ENCODE data around the gene CFAP46.
"Not testable (repeated sequence)": the region's sequence is repeated elsewhere in the genome, so short reads cannot be mapped to it uniquely, and the experiment has no call there.

The CFAP46 gene

DNA sequence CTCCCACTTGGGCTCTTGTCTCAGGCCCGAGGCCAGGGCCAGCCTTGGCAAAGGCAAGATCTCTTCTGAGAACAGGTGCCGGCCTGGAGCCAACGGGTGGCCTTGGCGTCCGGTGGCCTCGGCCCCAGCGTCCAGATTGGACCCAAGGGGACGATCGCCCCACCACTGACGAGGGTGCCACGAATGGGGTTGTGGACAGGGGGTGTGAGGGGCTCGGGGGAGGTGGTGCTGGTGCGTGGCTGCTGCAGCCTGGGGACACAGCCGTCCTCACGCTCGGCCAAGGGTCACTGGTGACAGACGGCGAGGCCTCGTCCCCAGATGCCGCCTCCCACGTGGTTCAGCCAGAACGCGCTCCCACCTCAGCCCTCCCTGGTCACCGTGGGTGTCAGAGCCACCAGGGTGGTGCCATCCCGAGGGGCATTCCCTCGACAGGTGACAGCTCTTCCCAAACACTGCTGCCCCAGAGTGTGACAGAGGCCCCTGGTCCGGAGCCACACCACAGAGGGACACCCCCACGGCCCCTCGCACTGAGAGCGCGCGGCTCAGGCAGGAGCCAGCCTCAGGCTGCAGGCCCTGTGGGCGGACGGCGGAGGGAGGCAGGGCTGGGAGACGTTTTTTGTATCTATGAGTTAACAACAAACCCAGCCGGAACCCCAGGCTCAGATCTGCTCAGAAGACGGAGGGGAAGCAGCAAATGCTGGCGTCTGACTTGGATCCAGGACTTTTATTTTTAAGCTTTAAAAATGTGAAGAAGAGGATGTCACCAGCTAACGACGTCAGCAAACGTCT lies 18.5 kb upstream of the CFAP46 start:
- peaks cover 29% of the 10 kb centered on the region for H3K4me1 Mint-ChIP-seq
- H3K36me3 Mint-ChIP-seq (ENCODE audit: low read depth) = no peaks in the 10 kb centered on the region
- ATAC-seq (no peak), DNase-seq (no peak)
- H3K9me3 Mint-ChIP-seq = no peaks in the 10 kb centered on the region
- H3K4me3 Mint-ChIP-seq = no peak overlapping the region
- H3K27ac Mint-ChIP-seq = no peak overlapping the region
- peaks cover 23% of the 10 kb centered on the region for H3K27me3 Mint-ChIP-seq

- Mint-ChIP-seq H3K9me3 (no peaks in the 10 kb centered on the region), H3K27ac (no peak overlapping the region), H3K36me3 (ENCODE audit: low read depth) (no peaks in the 10 kb centered on the region), H3K4me3 (no peak overlapping the region), H3K4me1 (peaks cover 24% of the 10 kb centered on the region), H3K27me3 (peaks cover 18% of the 10 kb centered on the region)
- DNase-seq = no peak
- ATAC-seq = no peak
These were observed 17.7 kb upstream of the CFAP46 start for GRCh38 chr10:132960071-132960472.

GRCh38 chr10:132959559-132959961 lies 17.2 kb upstream of the CFAP46 start:
- Mint-ChIP-seq H3K27me3 (peaks cover 14% of the 10 kb centered on the region), H3K4me1 (peaks cover 22% of the 10 kb centered on the region), H3K4me3 (no peak overlapping the region), H3K27ac (no peak overlapping the region), H3K9me3 (no peaks in the 10 kb centered on the region), H3K36me3 (ENCODE audit: low read depth) (no peaks in the 10 kb centered on the region)
- no peak for DNase-seq
- no peak for ATAC-seq

DNA sequence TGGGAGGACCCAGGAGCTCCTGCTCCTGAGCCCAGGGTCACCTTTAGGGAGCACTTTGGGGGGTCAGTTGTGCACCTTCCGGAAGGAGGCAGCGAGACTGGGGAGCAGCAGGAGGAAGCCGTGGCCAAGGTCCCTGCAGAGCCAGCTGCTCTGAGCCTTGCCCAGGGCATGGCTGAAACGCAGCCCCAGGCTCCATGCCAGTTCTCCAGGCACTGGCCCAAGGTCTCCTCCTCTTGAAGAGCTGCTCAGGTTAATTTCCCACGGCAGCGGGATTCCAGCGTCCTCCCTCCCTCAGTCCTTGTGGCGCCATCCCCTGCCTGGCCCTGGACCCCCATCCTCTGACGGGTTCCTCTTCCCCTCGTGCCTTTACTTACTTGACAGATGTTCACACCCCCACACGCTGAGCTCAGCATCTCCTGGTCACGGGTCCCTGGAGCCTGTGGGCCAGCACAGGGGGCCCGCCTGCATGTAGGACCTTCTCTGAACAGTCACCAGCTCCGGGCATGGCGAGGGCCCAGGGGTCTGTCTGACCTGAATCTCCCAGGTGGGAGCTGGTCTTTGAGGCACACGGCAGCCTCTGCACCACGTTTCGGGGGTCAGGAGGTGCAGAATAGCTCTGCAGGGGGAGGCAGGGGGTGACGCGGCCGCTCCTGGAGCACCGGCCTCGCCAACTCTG lies 16.7 kb upstream of the CFAP46 start:
- peaks cover 13% of the 10 kb centered on the region for H3K27me3 Mint-ChIP-seq
- H3K9me3 Mint-ChIP-seq = no peaks in the 10 kb centered on the region
- no peak overlapping the region for H3K4me3 Mint-ChIP-seq
- H3K36me3 Mint-ChIP-seq (ENCODE audit: low read depth) = no peaks in the 10 kb centered on the region
- no peak for ATAC-seq
- peaks cover 22% of the 10 kb centered on the region for H3K4me1 Mint-ChIP-seq
- H3K27ac Mint-ChIP-seq = no peak overlapping the region
- DNase-seq = no peak

DNA sequence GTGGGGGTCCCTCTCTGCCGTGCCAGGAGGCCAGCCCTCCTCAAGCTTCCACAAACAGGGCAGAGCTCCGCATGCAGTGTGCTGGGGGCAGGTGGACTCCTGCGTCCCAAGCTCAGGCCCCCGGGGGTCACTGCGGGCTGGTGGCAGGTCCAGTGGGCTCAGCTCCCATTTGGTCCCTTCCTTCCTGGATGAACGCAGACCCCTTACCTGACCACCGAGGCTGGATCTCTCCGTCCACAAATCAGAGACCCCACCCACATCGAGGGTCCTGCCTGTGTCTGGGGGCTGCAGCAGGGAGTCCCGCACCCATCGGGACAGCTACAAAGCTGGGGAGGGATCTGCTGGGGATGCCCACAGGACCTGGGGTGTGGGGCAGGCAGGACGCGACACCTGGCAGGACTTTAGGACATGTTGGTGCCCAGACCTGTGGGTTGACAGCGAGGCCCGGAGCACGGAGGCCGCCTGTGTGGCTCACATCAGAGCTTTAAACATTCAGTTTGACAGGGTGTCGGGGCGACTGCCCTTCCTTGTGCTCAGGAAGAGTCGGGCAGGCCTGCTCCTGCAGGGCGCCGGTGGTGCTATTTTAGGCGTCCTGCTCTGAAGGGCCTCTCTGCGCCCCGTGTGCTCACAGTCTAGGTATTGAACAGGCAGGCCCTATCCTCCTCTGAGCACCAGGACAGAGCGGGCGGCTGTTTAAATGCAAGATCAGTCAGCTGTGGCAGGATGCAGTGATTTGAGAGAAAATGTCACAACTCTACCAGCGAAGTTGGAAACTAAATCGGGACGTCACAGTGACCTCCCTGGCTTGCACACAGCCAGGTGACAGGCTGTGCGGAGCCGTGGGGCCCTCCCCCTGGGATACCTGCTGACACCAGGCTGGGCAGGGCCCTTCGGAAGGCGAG lies 15.9 kb upstream of the CFAP46 start:
- Mint-ChIP-seq H3K4me1 (peaks cover 16% of the 10 kb centered on the region), H3K27ac (no peak overlapping the region), H3K9me3 (no peaks in the 10 kb centered on the region), H3K36me3 (ENCODE audit: low read depth) (no peaks in the 10 kb centered on the region), H3K4me3 (no peak overlapping the region), H3K27me3 (peaks cover 12% of the 10 kb centered on the region)
- ATAC-seq (no peak), DNase-seq (no peak)

GRCh38 chr10:132957131-132957530 lies 14.8 kb upstream of the CFAP46 start:
- Mint-ChIP-seq H3K4me1 (peaks cover 5% of the 10 kb centered on the region), H3K27me3 (peaks cover 11% of the 10 kb centered on the region), H3K36me3 (ENCODE audit: low read depth) (no peaks in the 10 kb centered on the region), H3K9me3 (no peaks in the 10 kb centered on the region), H3K4me3 (no peak overlapping the region), H3K27ac (no peak overlapping the region)
- DNase-seq (no peak), ATAC-seq (no peak)

DNA sequence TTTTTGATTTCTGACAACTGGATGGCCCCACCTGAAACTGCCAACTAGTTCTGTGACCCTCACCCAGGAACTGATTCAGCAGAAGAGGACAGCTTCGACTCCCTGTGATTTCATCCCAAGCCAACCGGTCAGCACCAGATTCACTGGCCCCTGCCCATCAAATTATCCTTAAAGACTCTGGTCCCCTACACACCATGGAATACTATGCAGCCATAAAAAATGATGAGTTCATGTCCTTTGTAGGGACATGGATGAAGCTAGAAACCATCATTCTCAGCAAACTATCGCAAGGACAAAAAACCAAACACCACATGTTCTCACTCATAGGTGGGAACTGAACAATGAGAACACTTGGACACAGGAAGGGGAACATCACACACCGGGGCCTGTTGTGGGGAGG lies 13.9 kb upstream of the CFAP46 start:
- H3K4me3 Mint-ChIP-seq; DNase-seq; H3K4me1 Mint-ChIP-seq; H3K27ac Mint-ChIP-seq; H3K9me3 Mint-ChIP-seq; ATAC-seq; H3K36me3 Mint-ChIP-seq (ENCODE audit: low read depth): not testable (repeated sequence)
- peaks cover 15% of the 10 kb centered on the region for H3K27me3 Mint-ChIP-seq

GRCh38 chr10:132955479-132955878 lies 13.1 kb upstream of the CFAP46 start:
- H3K4me3 Mint-ChIP-seq = no peak overlapping the region
- ATAC-seq (no peak), DNase-seq (no peak)
- no peaks in the 10 kb centered on the region for H3K36me3 Mint-ChIP-seq (ENCODE audit: low read depth)
- no peaks in the 10 kb centered on the region for H3K9me3 Mint-ChIP-seq
- peaks cover 18% of the 10 kb centered on the region for H3K27me3 Mint-ChIP-seq
- no peaks in the 10 kb centered on the region for H3K4me1 Mint-ChIP-seq
- H3K27ac Mint-ChIP-seq = no peak overlapping the region

- Mint-ChIP-seq H3K36me3 (ENCODE audit: low read depth) (no peaks in the 10 kb centered on the region), H3K9me3 (no peaks in the 10 kb centered on the region), H3K27ac (no peak overlapping the region), H3K27me3 (peaks cover 26% of the 10 kb centered on the region), H3K4me1 (no peaks in the 10 kb centered on the region), H3K4me3 (no peak overlapping the region)
- DNase-seq (no peak), ATAC-seq (no peak)
These were observed 11.1 kb upstream of the CFAP46 start for GRCh38 chr10:132953428-132953827.

DNA sequence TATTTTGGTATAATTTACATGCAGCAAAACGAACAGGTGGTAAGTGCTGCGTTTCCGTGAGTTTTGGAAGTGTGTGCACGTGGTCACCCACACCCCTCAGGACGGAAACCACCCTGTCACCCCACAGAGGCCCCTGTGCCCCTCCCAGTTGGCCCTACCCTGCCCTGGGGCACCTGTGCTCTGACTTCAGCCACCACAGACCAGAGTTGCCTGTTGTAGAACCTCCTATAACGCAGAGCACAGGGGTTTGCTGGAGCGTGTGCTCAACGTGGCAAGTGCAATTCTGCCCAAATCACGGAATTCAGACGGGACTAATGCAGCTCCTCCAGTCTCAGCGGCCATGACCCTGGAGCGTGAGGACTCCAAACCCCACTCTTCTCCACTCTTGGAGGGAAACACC lies 9.6 kb upstream of the CFAP46 start:
- no peak for ATAC-seq
- no peaks in the 10 kb centered on the region for H3K4me1 Mint-ChIP-seq
- H3K4me3 Mint-ChIP-seq = no peak overlapping the region
- no peak for DNase-seq
- H3K27ac Mint-ChIP-seq = no peak overlapping the region
- H3K9me3 Mint-ChIP-seq = no peaks in the 10 kb centered on the region
- H3K27me3 Mint-ChIP-seq = peaks cover 27% of the 10 kb centered on the region
- no peaks in the 10 kb centered on the region for H3K36me3 Mint-ChIP-seq (ENCODE audit: low read depth)

DNA sequence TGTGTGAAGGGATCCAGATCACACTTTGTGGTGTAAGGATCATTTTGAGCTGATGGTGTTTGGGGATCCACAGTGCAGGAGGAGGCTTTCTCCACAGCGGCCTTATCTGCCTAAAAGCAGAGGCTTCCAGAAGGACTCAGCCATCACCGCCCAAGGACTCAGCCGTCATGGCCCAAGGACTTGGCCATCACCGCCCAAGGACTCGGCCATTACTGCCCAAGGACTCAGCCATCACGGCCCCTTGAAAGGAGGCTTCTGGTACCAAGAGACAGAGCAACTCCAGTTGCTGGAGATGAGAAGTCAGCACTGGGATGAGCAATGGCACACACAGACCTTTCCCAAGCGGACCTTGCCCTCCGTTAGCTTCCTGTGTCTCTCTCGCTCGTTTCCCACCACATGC lies 6.0 kb upstream of the CFAP46 start:
- no peak for DNase-seq
- H3K9me3 Mint-ChIP-seq = no peaks in the 10 kb centered on the region
- no peak overlapping the region for H3K27ac Mint-ChIP-seq
- ATAC-seq = no peak
- H3K36me3 Mint-ChIP-seq (ENCODE audit: low read depth) = no peaks in the 10 kb centered on the region
- H3K4me3 Mint-ChIP-seq = no peak overlapping the region
- H3K27me3 Mint-ChIP-seq = peaks cover 38% of the 10 kb centered on the region
- no peaks in the 10 kb centered on the region for H3K4me1 Mint-ChIP-seq

GRCh38 chr10:132947843-132948242 lies 5.5 kb upstream of the CFAP46 start:
- H3K27ac Mint-ChIP-seq = no peak overlapping the region

DNA sequence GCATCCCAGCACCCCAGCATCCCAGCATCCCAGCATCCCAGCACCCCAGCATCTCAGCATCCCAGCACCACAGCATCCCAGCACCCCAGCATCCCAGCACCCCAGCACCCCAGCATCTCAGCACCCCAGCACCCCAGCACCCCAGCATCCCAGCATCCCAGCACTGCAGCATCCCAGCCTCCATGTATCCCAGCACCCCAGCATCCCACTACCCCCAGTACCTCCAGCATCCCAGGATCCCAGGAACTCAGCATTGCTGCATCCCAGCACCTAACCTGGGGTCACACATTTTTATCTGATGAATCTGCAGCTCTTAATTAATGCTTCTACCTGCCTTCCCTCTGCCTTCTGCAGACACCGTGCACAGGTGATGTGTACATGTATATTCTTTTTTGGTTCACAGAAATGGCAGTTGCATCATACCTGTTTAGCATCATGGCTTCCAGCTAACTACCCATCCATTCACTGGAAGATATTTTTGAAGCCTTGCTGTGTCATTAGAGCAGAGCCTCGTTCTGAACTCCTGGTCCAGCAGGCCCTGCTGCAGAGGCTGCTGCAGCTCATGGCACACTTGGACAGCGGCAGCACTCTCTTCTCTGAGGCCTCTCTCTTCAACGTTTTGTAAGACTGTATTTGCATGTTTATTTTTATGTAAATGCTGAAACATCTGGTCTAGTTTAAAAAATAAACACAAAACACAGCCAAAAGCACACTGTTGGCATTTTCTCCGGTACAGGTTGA lies 4.6 kb upstream of the CFAP46 start:
- H3K27me3 Mint-ChIP-seq = peaks cover 37% of the 10 kb centered on the region
- H3K4me3 Mint-ChIP-seq = no peak overlapping the region
- peaks cover 3% of the 10 kb centered on the region for H3K4me1 Mint-ChIP-seq
- ATAC-seq = no peak
- no peaks in the 10 kb centered on the region for H3K9me3 Mint-ChIP-seq
- no peaks in the 10 kb centered on the region for H3K36me3 Mint-ChIP-seq (ENCODE audit: low read depth)
- no peak for DNase-seq
- H3K27ac Mint-ChIP-seq = no peak overlapping the region

More at GRCh38 chr10:132947843-132948242, 5.5 kb upstream of the CFAP46 start:
- H3K36me3 Mint-ChIP-seq (ENCODE audit: low read depth) = no peaks in the 10 kb centered on the region
- no peak overlapping the region for H3K4me3 Mint-ChIP-seq
- ATAC-seq (no peak), DNase-seq (no peak)
- peaks cover 36% of the 10 kb centered on the region for H3K27me3 Mint-ChIP-seq
- no peaks in the 10 kb centered on the region for H3K9me3 Mint-ChIP-seq
- peaks cover under 1% of the 10 kb centered on the region for H3K4me1 Mint-ChIP-seq

GRCh38 chr10:132946311-132946710 lies 3.9 kb upstream of the CFAP46 start:
- Mint-ChIP-seq H3K27me3 (peaks cover 40% of the 10 kb centered on the region), H3K27ac (no peak overlapping the region), H3K4me1 (peaks cover 4% of the 10 kb centered on the region), H3K9me3 (no peaks in the 10 kb centered on the region), H3K36me3 (ENCODE audit: low read depth) (no peaks in the 10 kb centered on the region), H3K4me3 (no peak overlapping the region)
- ATAC-seq = no peak
- DNase-seq = no peak
